Measurements from ENCODE around the gene ATG4D. TPM values are rescaled to one million over a fixed set of nuclear protein-coding genes. Genes with fewer than 3 reads are reported as not detected.

Gene ATG4D
- total and polyA plus RNA-seq, 3 experiments from 2014 or later = 28.9 to 45.1 (median 44.4) TPM

- H3K36me3 Mint-ChIP-seq = peaks cover 4 to 64% (median 14%) of the 10 kb centered on the region in 3 donors
- ChIA-PET POLR2A (interaction anchor here (1.6 kb wide), 1 partner anchor 8 kb away, joined by 5 read pairs; no protein-coding TSS in a partner anchor), CTCF (interaction anchor here (1.2 to 3.1 kb wide), 4 partner anchors 9 to 21 kb away, joined by 3 to 15 read pairs (median 6); no protein-coding TSS in a partner anchor)
- H3K9me3 ChIP-seq (ENCODE audit: low read length) = no peaks in the 10 kb centered on the region
- peaks cover 39% of the 10 kb centered on the region for H3K36me3 ChIP-seq (ENCODE audit: insufficient read depth, low read length)
- H3K27me3 ChIP-seq (ENCODE audit: insufficient read depth, low read length, poor library complexity, severe bottlenecking) = no peaks in the 10 kb centered on the region
- H3K27me3 Mint-ChIP-seq = peaks cover 0 to 7% of the 10 kb centered on the region in 2 donors
- H3K27ac Mint-ChIP-seq = peak overlapping the region in 3 of 8 donors; percentile 4 to 87 (median 72)
- H3K4me3 ChIP-seq (ENCODE audit: low read length) = no peak overlapping the region
- no peaks in the 10 kb centered on the region for H3K9me3 Mint-ChIP-seq
- no peak for DNase-seq
- peaks cover 28 to 49% (median 31%) of the 10 kb centered on the region in 3 donors for H3K4me1 Mint-ChIP-seq
- no peak overlapping the region for H3K27ac ChIP-seq (ENCODE audit: low read depth, low read length)
- no peak overlapping the region for H3K4me3 Mint-ChIP-seq
- peaks cover 27% of the 10 kb centered on the region for H3K4me1 ChIP-seq (ENCODE audit: insufficient read depth, low read length)
These were observed 18.9 kb downstream of the ATG4D start for GRCh38 chr19:10562609-10563008.

DNA sequence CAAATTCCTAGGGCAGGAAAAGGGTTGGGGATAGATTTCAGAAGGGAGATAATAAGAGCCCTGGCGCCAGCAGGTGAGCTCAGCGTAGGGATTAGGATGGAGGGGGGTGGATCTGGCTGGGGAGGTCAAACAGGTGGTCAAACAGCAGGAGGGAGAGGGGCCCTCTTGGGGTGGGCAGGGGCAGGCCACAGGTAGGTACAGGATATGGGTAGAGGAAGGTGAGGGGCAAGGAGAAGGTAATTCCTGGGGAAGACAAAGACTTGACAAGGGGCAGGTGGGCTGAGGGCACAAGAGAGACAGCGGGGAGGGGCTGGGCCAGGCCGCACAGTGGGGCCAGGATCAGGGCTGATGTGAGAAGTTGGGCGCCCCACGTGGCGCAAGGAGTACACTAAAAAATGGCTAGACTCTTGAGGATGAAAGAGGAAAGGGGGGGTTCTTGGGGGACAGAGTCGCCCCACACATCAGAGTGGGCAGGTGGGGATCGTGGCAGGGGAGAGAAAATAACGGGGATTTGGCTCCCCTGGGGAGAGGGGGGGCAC, 21.4 kb downstream of the ATG4D start:
- peaks cover 3 to 50% (median 9%) of the 10 kb centered on the region in 3 donors for H3K36me3 Mint-ChIP-seq
- H3K4me3 Mint-ChIP-seq = peak overlapping the region; percentile 86 to 99 (median 97)

GRCh38 chr19:10565567-10566407, 22.1 kb downstream of the ATG4D start, which contains the start of gene KRI1:
KRI1 (minus strand) TSS chr19:10566010; CDS start chr19:10565999, 11 bp downstream.
- H3K9me3 ChIP-seq (ENCODE audit: low read length) = no peaks in the 10 kb centered on the region
- H3K36me3 ChIP-seq (ENCODE audit: insufficient read depth, low read length) = peaks cover 10% of the 10 kb centered on the region
- H3K4me3 Mint-ChIP-seq = peak within 1 kb of the TSS; percentile 86 to 99 (median 97)
- peak within 1 kb of the TSS; percentile 97 to 100 (median 98) for H3K27ac Mint-ChIP-seq
- peak within 1 kb of the TSS; percentile 82 for H3K27ac ChIP-seq (ENCODE audit: low read depth, low read length)
- H3K27me3 ChIP-seq (ENCODE audit: insufficient read depth, low read length, poor library complexity, severe bottlenecking) = no peaks in the 10 kb centered on the region
- POLR2A ChIA-PET = interaction anchor here (0.6 to 2.1 kb wide), 10 partner anchors 11 to 194 kb away, joined by 3 to 27 read pairs (median 5); partner anchors contain the start of genes KEAP1 and S1PR5
- H3K4me1 ChIP-seq (ENCODE audit: insufficient read depth, low read length) = peaks cover 36% of the 10 kb centered on the region
- peaks cover 0 to 43% (median 5%) of the 10 kb centered on the region in 3 donors for H3K36me3 Mint-ChIP-seq
- no peaks in the 10 kb centered on the region for H3K9me3 Mint-ChIP-seq
- CTCF ChIA-PET = interaction anchor here (0.7 to 8.4 kb wide), 9 partner anchors 12 to 205 kb away, joined by 3 to 63 read pairs (median 3); no protein-coding TSS in a partner anchor
- peak within 1 kb of the TSS; percentile 96 for H3K4me3 ChIP-seq (ENCODE audit: low read length)
- H3K4me1 Mint-ChIP-seq = peaks cover 37 to 56% (median 41%) of the 10 kb centered on the region in 3 donors
- H3K27me3 Mint-ChIP-seq = peaks cover 0 to 7% of the 10 kb centered on the region in 2 donors
- peak; percentile 98 to 99 (median 99) for DNase-seq

More for the DNA sequence above, 21.4 kb downstream of the ATG4D start:
- DNase-seq = peak in 4 of 5 donors; percentile 41 to 67 (median 51)
- H3K27ac ChIP-seq (ENCODE audit: low read depth, low read length) = peak overlapping the region; percentile 82
- ChIA-PET POLR2A (interaction anchor here (1.2 to 1.8 kb wide), 2 partner anchors 11 to 38 kb away, joined by 5 to 27 read pairs; no protein-coding TSS in a partner anchor), CTCF (interaction anchor here (1.4 to 8.4 kb wide), 3 partner anchors 12 to 81 kb away, joined by 3 to 63 read pairs (median 4); no protein-coding TSS in a partner anchor)
- no peaks in the 10 kb centered on the region for H3K9me3 Mint-ChIP-seq
- H3K27me3 Mint-ChIP-seq = peaks cover 0 to 7% of the 10 kb centered on the region in 2 donors
- peaks cover 16% of the 10 kb centered on the region for H3K36me3 ChIP-seq (ENCODE audit: insufficient read depth, low read length)
- peak overlapping the region; percentile 80 for H3K4me3 ChIP-seq (ENCODE audit: low read length)
- peaks cover 35 to 54% (median 41%) of the 10 kb centered on the region in 3 donors for H3K4me1 Mint-ChIP-seq
- H3K27ac Mint-ChIP-seq = peak overlapping the region; percentile 83 to 100 (median 98)
- H3K27me3 ChIP-seq (ENCODE audit: insufficient read depth, low read length, poor library complexity, severe bottlenecking) = no peaks in the 10 kb centered on the region
- H3K4me1 ChIP-seq (ENCODE audit: insufficient read depth, low read length) = peaks cover 36% of the 10 kb centered on the region
- H3K9me3 ChIP-seq (ENCODE audit: low read length) = no peaks in the 10 kb centered on the region

DNA sequence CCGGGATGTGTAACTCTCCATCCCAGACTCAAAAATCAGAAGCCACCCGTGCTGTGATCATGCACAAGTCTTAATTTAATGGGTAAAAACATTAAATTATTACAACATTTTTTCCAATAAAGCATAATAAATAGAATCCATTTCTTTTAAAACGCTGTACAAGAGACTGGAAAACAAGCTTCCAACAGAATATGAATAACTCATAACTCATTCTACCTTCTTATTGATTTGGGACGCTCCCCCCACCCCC, 22.6 kb downstream of the ATG4D start:
- Histone ChIP-seq H3K9me3 (ENCODE audit: low read length) (no peaks in the 10 kb centered on the region), H3K4me3 (ENCODE audit: low read length) (peak overlapping the region; percentile 96), H3K27me3 (ENCODE audit: insufficient read depth, low read length, poor library complexity, severe bottlenecking) (no peaks in the 10 kb centered on the region), H3K4me1 (ENCODE audit: insufficient read depth, low read length) (peaks cover 36% of the 10 kb centered on the region), H3K27ac (ENCODE audit: low read depth, low read length) (peak overlapping the region; percentile 65), H3K36me3 (ENCODE audit: insufficient read depth, low read length) (peaks cover 10% of the 10 kb centered on the region)
- H3K4me3 Mint-ChIP-seq = peak overlapping the region; percentile 86 to 99 (median 97)
- no peak for DNase-seq
- ChIA-PET CTCF (interaction anchor here (0.9 to 8.4 kb wide), 7 partner anchors 13 to 82 kb away, joined by 3 to 63 read pairs (median 3); no protein-coding TSS in a partner anchor), POLR2A (interaction anchor here (0.6 to 2.1 kb wide), 12 partner anchors 12 to 194 kb away, joined by 3 to 27 read pairs (median 5); partner anchors contain the start of genes KEAP1 and S1PR5)
- peaks cover 0 to 7% of the 10 kb centered on the region in 2 donors for H3K27me3 Mint-ChIP-seq
- H3K27ac Mint-ChIP-seq = peak overlapping the region; percentile 96 to 100 (median 98)
- H3K4me1 Mint-ChIP-seq = peaks cover 37 to 56% (median 41%) of the 10 kb centered on the region in 3 donors
- H3K36me3 Mint-ChIP-seq = peaks cover 0 to 37% (median 5%) of the 10 kb centered on the region in 3 donors
- H3K9me3 Mint-ChIP-seq = no peaks in the 10 kb centered on the region

DNA sequence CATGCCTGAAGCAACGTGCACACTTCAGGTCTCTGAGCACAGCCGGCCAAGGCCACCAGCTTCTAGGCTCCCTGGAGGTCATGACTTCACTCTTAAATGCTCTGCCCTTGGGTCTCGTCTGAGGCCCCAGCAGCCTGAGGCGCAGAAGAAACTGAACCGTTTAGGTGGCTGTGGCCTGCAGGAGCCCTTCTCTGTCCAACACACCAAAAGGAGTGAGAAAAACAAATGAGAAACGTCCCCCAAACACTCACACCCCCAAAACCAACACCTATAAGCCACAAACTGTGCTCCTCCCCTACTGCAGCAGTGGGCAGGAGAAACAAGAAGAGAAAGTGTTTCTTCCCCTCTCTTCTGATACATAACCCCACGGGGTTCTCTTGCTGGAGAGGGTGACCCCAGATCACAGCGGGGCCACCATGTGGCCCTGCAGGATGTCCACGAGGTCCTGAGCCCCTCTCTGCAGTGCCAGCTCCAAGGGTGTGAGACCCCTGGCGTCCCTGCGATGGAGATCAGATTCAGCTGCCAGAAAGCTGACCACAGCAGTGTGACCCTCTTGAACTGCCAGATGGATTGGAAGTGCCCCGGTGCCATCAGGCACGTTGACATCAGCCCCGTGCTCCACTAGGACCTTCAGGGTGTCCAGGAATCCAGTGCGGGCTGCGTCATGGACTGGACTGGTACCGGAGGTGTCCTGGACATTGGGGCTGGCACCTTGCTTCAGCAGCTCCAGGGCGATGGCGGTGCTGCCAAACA, 23.1 kb downstream of the ATG4D start:
- Mint-ChIP-seq H3K27ac (peak overlapping the region; percentile 96 to 100 (median 98)), H3K4me3 (peak overlapping the region; percentile 86 to 99 (median 97)), H3K4me1 (peaks cover 37 to 52% (median 41%) of the 10 kb centered on the region in 3 donors), H3K36me3 (peaks cover 0 to 32% (median 5%) of the 10 kb centered on the region in 3 donors), H3K27me3 (peaks cover 0 to 7% of the 10 kb centered on the region in 2 donors), H3K9me3 (no peaks in the 10 kb centered on the region)
- DNase-seq = peak; percentile 51 to 87 (median 80)
- Histone ChIP-seq H3K4me1 (ENCODE audit: insufficient read depth, low read length) (peaks cover 36% of the 10 kb centered on the region), H3K27me3 (ENCODE audit: insufficient read depth, low read length, poor library complexity, severe bottlenecking) (no peaks in the 10 kb centered on the region), H3K9me3 (ENCODE audit: low read length) (no peaks in the 10 kb centered on the region), H3K27ac (ENCODE audit: low read depth, low read length) (peak overlapping the region; percentile 65), H3K4me3 (ENCODE audit: low read length) (peak overlapping the region; percentile 96), H3K36me3 (ENCODE audit: insufficient read depth, low read length) (peaks cover 10% of the 10 kb centered on the region)
- ChIA-PET CTCF (interaction anchor here (1.0 to 8.4 kb wide), 14 partner anchors 13 to 163 kb away, joined by 3 to 63 read pairs (median 4); partner anchors contain the start of gene CDC37), POLR2A (interaction anchor here (0.5 to 2.9 kb wide), 14 partner anchors 12 to 138 kb away, joined by 3 to 27 read pairs (median 6); partner anchors contain the start of genes KEAP1 and S1PR5)

GRCh38 chr19:10567656-10568055, 24.0 kb downstream of the ATG4D start:
- DNase-seq = no peak
- H3K27ac Mint-ChIP-seq = peak overlapping the region; percentile 91 to 100 (median 98)

More at GRCh38 chr19:10567656-10568055, 24.0 kb downstream of the ATG4D start:
- Histone ChIP-seq H3K27me3 (ENCODE audit: insufficient read depth, low read length, poor library complexity, severe bottlenecking) (no peaks in the 10 kb centered on the region), H3K27ac (ENCODE audit: low read depth, low read length) (peak overlapping the region; percentile 65), H3K9me3 (ENCODE audit: low read length) (no peaks in the 10 kb centered on the region), H3K36me3 (ENCODE audit: insufficient read depth, low read length) (peaks cover 6% of the 10 kb centered on the region), H3K4me3 (ENCODE audit: low read length) (peak overlapping the region; percentile 96), H3K4me1 (ENCODE audit: insufficient read depth, low read length) (peaks cover 43% of the 10 kb centered on the region)
- Mint-ChIP-seq H3K36me3 (peaks cover 0 to 28% (median 5%) of the 10 kb centered on the region in 3 donors), H3K27me3 (peaks cover 0 to 7% of the 10 kb centered on the region in 2 donors), H3K9me3 (no peaks in the 10 kb centered on the region), H3K4me3 (peak overlapping the region; percentile 86 to 99 (median 97)), H3K4me1 (peaks cover 42 to 56% (median 48%) of the 10 kb centered on the region in 3 donors)
- POLR2A ChIA-PET = interaction anchor here (0.6 to 2.9 kb wide), 8 partner anchors 11 to 192 kb away, joined by 3 to 23 read pairs (median 7); partner anchors contain the start of genes KEAP1 and S1PR5
- CTCF ChIA-PET = interaction anchor here (1.0 to 8.4 kb wide), 11 partner anchors 14 to 267 kb away, joined by 3 to 63 read pairs (median 4); partner anchors contain the start of gene CDC37

Measured in CD8-positive, alpha-beta memory T cell (primary cell).